Uterus (tissue), 4 donors: ENCODE results near the gene CTIF. TPM values are rescaled to one million over a fixed set of nuclear protein-coding genes. Genes with fewer than 3 reads are reported as not detected.

Source experiments
- DNase-seq, 2 donors: peaks; one replicate each; pipeline ENCODE4 v3.0.0-alpha.2; 2019 to 2020
- H3K27ac ChIP-seq, 2 donors: fragments of 200-600 bp; sonication (generic); 1 replicate in 1 of 2; 2 replicates in 1 of 2; pipeline ENCODE4 v1.5.1; 2016 to 2018
- H3K27me3 ChIP-seq, 2 donors: fragments of 200-600 bp; sonication (generic); one replicate each; pipeline ENCODE4 v1.5.1; 2018 to 2019; ENCODE audit warnings: control low read depth in 1 of 2
- H3K36me3 ChIP-seq, 2 donors: fragments of 200-600 bp; sonication (generic); one replicate each; pipeline ENCODE4 v1.5.1; 2019; ENCODE audit warnings: control low read depth in 1 of 2
- H3K4me1 ChIP-seq, 2 donors: fragments of 200-600 bp; sonication (generic); one replicate each; pipeline ENCODE4 v1.5.1; 2018 to 2019; ENCODE audit warnings: control low read depth in 1 of 2
- H3K4me3 ChIP-seq, 2 donors: fragments of 200-600 bp; sonication (generic); 1 replicate in 1 of 2; 2 replicates in 1 of 2; pipeline ENCODE4 v1.5.1; 2018 to 2019; ENCODE audit warnings: mild to moderate bottlenecking in 1 of 2
- H3K9me3 ChIP-seq, 2 donors: fragments of 200-600 bp; sonication (generic); one replicate each; pipeline ENCODE4 v1.5.1; 2019; ENCODE audit warnings: control low read depth in 1 of 2
- POLR2A ChIP-seq, 2 donors: fragments of 450-650 bp; IDR thresholded peaks; one replicate each; pipeline ENCODE4 v1.6.1; 2016; ENCODE audit warnings: antibody characterized with exemption in 2 of 2, mild to moderate bottlenecking in 1 of 2, moderate library complexity in 1 of 2
- intact Hi-C: fragments of 100-400 bp; cut with DNase I; formaldehyde crosslinking; loops from one replicate; pipeline ENCODE4 v1.15.1; 2023; ENCODE audit warnings: low total_unique reads
- total RNA-seq, 4 donors: library from RNA; depleted of rRNA in 3 of 4; stranded (reverse); fragments of >200 nt in 3 of 4; gene quantifications; one replicate each; pipeline versions ENCODE4 v1.1.0 to v1.2.4, GENCODE V29; 2014 to 2023
- TF ChIP-seq, protein P1 (sequence below), 4 experiments: fragments of 200-600 bp in 2 of 4; fragments of 450-650 bp in 2 of 4; sonication (generic) in 2 of 4; IDR thresholded peaks; one replicate each; pipeline ENCODE4 v1.5.1; 2016 to 2019; ENCODE audit warnings: antibody characterized with exemption in 4 of 4, mild to moderate bottlenecking in 2 of 4, moderate library complexity in 1 of 4
- donor health status: DM: yes; HTN: yes; CAD: no.

CTIF gene
- total RNA-seq, 4 donors from 2014 or later: 11.3 to 94.3 (median 48.0) TPM

GRCh38 chr18:48541747-48542400 lies 3.0 kb downstream of the CTIF start:
- TF ChIP-seq, protein P1, sequence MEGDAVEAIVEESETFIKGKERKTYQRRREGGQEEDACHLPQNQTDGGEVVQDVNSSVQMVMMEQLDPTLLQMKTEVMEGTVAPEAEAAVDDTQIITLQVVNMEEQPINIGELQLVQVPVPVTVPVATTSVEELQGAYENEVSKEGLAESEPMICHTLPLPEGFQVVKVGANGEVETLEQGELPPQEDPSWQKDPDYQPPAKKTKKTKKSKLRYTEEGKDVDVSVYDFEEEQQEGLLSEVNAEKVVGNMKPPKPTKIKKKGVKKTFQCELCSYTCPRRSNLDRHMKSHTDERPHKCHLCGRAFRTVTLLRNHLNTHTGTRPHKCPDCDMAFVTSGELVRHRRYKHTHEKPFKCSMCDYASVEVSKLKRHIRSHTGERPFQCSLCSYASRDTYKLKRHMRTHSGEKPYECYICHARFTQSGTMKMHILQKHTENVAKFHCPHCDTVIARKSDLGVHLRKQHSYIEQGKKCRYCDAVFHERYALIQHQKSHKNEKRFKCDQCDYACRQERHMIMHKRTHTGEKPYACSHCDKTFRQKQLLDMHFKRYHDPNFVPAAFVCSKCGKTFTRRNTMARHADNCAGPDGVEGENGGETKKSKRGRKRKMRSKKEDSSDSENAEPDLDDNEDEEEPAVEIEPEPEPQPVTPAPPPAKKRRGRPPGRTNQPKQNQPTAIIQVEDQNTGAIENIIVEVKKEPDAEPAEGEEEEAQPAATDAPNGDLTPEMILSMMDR (IDR thresholded peaks at IDR 0.05): no peak
- no peak for TF ChIP-seq POLR2A (IDR thresholded peaks at IDR 0.05)

DNA sequence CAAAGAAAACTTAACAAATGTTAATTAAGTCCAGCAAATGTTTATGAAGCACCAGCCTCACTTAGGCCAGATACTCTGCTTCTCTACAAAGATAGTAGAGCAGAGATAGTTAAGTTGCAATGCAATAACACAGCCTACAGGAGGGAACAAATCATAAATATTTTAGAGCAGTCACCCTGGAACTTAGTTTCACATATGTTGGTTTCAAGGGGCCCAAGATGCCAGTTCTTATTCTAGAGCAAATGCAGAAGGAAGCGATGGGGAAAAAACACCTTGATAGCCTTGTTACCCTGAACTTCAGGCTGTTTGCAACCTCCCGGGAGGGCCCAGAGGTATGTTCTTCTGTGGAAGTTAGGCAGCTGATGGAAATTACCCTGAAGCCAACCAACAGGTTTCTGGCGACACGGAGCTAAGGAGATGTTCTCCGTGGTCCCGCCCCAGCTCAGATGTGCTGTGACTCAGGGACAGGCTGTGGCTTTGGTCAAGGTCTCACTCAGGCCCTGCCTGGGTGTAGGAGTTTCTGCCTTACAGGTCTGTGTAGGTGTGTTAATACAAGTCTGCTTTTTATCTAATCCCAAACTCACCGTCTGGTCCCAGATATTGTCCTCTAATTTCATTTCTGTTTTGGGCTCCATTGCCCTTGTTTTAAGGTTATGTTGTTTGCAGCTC lies 3.8 kb downstream of the CTIF start:
- Histone ChIP-seq H3K4me3 (no peak overlapping the region), H3K27ac (no peak overlapping the region), H3K9me3 (no peaks in the 10 kb centered on the region), H3K36me3 (no peaks in the 10 kb centered on the region), H3K4me1 (peaks cover 0 to 8% of the 10 kb centered on the region in 2 donors), H3K27me3 (no peaks in the 10 kb centered on the region)
- intact Hi-C loops: no loop called here
- no peak for DNase-seq
- TF ChIP-seq POLR2A (IDR thresholded peaks at IDR 0.05): no peak
- TF ChIP-seq, protein P1 (IDR thresholded peaks at IDR 0.05): no peak

More at GRCh38 chr18:48541747-48542400, 3.0 kb downstream of the CTIF start:
- Histone ChIP-seq H3K36me3 (no peaks in the 10 kb centered on the region), H3K27ac (peak overlapping the region; percentile 87 to 93), H3K27me3 (no peaks in the 10 kb centered on the region), H3K9me3 (no peaks in the 10 kb centered on the region), H3K4me3 (peak overlapping the region in 1 of 2 donors; percentile 60), H3K4me1 (peaks cover 0 to 8% of the 10 kb centered on the region in 2 donors)
- intact Hi-C loops: no loop called here
- DNase-seq: no peak

- no peak overlapping the region for H3K4me3 ChIP-seq
- H3K27ac ChIP-seq: no peak overlapping the region
- no peak for TF ChIP-seq POLR2A (IDR thresholded peaks at IDR 0.05)
- TF ChIP-seq, protein P1 (IDR thresholded peaks at IDR 0.05): no peak
- no peak for DNase-seq
- H3K27me3 ChIP-seq: no peaks in the 10 kb centered on the region
- peaks cover 0 to 8% of the 10 kb centered on the region in 2 donors for H3K4me1 ChIP-seq
- intact Hi-C loops: no loop called here
- H3K36me3 ChIP-seq: no peaks in the 10 kb centered on the region
- H3K9me3 ChIP-seq: no peaks in the 10 kb centered on the region
These were observed 4.4 kb downstream of the CTIF start for GRCh38 chr18:48543228-48543627.

DNA sequence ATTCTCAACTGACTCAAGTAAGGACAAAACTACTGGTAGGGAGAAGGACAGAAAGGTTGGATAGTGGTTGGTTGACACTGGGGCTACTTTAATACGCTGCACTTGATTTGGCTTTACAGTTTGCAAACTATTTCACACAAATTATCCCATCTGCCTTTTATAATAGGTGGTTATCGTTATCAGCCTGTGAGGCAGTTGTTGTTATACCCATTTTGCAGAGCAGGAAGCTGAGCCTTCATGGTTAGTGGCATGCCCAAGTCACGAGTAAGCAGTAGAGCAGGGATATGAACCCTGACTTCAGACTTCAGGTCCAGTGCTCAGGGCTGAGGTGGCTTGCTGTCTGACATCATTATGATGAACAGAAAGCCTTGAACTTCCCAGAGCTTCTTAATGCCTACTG lies 5.3 kb downstream of the CTIF start:
- Histone ChIP-seq H3K4me3 (no peak overlapping the region), H3K36me3 (no peaks in the 10 kb centered on the region), H3K4me1 (peaks cover 0 to 8% of the 10 kb centered on the region in 2 donors), H3K9me3 (no peaks in the 10 kb centered on the region), H3K27ac (no peak overlapping the region), H3K27me3 (no peaks in the 10 kb centered on the region)
- TF ChIP-seq, protein P1 (IDR thresholded peaks at IDR 0.05): no peak
- TF ChIP-seq POLR2A (IDR thresholded peaks at IDR 0.05): no peak
- DNase-seq: no peak
- intact Hi-C loops: no loop called here
